ENCODE results near the gene ATP6V1A.

Gene ATP6V1A

DNA sequence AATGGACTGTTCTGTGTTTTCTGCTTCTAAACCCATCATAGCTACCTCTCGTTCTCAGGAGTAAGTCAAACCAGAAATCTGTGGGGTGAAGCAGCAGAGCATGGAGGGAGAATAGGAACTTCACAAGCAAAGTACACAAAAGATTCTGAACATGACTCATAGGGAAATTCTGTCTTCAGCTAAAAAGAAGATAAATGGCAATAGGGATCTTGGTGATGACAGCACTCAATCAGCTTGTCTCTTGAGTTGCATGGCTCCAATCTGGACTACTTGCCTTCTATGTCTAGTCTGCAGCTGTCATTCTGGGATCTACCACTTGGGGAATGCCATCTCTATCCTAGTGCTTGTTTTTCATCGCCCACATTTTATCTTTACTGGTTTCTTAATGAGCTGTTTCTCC is 78.3 kb downstream of the ATP6V1A start:
- Histone ChIP-seq H3K27ac (replicated peaks) (no peak overlapping the region), H3K4me3 (replicated peaks; ENCODE audit: insufficient read depth, low read length) (no peak overlapping the region), H3K27me3 (ENCODE audit: insufficient read depth, poor library complexity, severe bottlenecking) (no peaks in the 10 kb centered on the region)
- no peak for DNase-seq (ENCODE audit: low read depth in 1 of 2, low spot score in 1 of 2)
- TF ChIP-seq, protein P1, sequence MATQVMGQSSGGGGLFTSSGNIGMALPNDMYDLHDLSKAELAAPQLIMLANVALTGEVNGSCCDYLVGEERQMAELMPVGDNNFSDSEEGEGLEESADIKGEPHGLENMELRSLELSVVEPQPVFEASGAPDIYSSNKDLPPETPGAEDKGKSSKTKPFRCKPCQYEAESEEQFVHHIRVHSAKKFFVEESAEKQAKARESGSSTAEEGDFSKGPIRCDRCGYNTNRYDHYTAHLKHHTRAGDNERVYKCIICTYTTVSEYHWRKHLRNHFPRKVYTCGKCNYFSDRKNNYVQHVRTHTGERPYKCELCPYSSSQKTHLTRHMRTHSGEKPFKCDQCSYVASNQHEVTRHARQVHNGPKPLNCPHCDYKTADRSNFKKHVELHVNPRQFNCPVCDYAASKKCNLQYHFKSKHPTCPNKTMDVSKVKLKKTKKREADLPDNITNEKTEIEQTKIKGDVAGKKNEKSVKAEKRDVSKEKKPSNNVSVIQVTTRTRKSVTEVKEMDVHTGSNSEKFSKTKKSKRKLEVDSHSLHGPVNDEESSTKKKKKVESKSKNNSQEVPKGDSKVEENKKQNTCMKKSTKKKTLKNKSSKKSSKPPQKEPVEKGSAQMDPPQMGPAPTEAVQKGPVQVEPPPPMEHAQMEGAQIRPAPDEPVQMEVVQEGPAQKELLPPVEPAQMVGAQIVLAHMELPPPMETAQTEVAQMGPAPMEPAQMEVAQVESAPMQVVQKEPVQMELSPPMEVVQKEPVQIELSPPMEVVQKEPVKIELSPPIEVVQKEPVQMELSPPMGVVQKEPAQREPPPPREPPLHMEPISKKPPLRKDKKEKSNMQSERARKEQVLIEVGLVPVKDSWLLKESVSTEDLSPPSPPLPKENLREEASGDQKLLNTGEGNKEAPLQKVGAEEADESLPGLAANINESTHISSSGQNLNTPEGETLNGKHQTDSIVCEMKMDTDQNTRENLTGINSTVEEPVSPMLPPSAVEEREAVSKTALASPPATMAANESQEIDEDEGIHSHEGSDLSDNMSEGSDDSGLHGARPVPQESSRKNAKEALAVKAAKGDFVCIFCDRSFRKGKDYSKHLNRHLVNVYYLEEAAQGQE (IDR thresholded peaks at IDR 0.05; ENCODE audit: insufficient replicate concordance, low read depth) = no peak
- TF ChIP-seq, protein P2, sequence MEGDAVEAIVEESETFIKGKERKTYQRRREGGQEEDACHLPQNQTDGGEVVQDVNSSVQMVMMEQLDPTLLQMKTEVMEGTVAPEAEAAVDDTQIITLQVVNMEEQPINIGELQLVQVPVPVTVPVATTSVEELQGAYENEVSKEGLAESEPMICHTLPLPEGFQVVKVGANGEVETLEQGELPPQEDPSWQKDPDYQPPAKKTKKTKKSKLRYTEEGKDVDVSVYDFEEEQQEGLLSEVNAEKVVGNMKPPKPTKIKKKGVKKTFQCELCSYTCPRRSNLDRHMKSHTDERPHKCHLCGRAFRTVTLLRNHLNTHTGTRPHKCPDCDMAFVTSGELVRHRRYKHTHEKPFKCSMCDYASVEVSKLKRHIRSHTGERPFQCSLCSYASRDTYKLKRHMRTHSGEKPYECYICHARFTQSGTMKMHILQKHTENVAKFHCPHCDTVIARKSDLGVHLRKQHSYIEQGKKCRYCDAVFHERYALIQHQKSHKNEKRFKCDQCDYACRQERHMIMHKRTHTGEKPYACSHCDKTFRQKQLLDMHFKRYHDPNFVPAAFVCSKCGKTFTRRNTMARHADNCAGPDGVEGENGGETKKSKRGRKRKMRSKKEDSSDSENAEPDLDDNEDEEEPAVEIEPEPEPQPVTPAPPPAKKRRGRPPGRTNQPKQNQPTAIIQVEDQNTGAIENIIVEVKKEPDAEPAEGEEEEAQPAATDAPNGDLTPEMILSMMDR (IDR thresholded peaks at IDR 0.05; ENCODE audit: insufficient read depth, low read length) = no peak
- no peak for TF ChIP-seq GABPA (IDR thresholded peaks at IDR 0.05; ENCODE audit: low read depth)
- no peak for TF ChIP-seq POLR2AphosphoS5 (IDR thresholded peaks at IDR 0.05; ENCODE audit: low read depth)
- no peak for TF ChIP-seq SPI1 (IDR thresholded peaks at IDR 0.05; ENCODE audit: borderline replicate concordance, low read depth)

DNA sequence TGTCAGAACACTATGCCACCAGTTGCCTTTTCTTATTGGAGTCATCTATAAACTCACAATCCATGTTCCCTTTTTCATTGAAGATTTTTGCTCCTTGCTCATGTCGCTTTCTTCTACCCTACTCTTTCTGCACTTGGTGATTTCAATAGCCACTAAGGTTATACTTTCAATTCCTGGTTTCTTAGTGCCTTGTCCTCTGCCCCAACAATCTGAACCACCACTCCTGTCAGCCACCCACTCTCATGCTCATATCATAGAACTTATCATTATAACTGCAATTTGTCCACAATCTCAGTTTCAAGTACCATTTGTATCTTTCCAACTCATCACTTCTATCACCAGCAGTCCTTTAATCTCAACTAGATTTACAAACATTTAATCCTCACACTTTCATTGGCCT is 81.8 kb downstream of the ATP6V1A start:
- TF ChIP-seq GABPA (IDR thresholded peaks at IDR 0.05; ENCODE audit: low read depth) = no peak
- H3K4me3 ChIP-seq (replicated peaks; ENCODE audit: insufficient read depth, low read length) = no peak overlapping the region
- no peak overlapping the region for H3K27ac ChIP-seq (replicated peaks)
- no peak for DNase-seq (ENCODE audit: low read depth in 1 of 2, low spot score in 1 of 2)
- no peaks in the 10 kb centered on the region for H3K27me3 ChIP-seq (ENCODE audit: insufficient read depth, poor library complexity, severe bottlenecking)

DNA sequence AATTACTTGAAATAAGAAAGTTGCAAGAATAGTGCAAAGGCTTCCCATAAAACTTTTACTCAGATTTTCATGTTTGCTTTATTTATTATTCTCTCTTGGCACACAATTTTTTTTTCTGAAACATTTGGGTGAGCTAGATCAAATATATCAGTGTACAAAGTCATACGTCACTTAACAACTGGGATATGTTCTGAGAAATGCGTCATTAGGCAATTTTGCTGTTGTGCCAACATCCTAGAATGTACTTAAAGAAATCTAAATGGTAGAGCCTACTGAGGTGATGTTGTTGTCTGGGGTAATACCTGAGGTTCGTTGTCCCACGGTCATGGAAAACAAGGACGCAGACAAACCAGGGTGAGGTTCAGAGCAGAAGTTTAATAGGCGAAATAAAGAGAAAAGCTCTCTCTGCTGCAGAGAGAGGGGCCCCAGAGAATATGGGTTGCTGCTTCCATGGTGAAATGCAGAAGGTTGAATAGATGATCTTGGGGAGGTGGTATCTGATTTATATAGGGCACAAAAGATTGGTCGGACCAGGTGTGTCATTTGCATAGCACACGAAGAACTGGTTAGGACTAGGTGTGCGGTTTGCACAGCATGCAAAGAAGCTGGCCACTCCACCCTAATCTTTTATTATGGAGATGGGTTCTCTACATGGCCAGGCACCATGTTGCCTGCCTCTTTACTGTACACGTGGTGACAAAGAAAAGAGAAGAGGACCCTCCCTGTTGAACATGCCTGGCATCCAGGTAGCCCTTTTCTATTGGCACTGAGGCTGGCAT is 82.9 kb downstream of the ATP6V1A start:
- no peak overlapping the region for H3K27ac ChIP-seq (replicated peaks)
- no peak overlapping the region for H3K4me3 ChIP-seq (replicated peaks; ENCODE audit: insufficient read depth, low read length)
- no peak for DNase-seq (ENCODE audit: low read depth in 1 of 2, low spot score in 1 of 2)
- TF ChIP-seq SPI1 (IDR thresholded peaks at IDR 0.05; ENCODE audit: borderline replicate concordance, low read depth) (no peak), POLR2AphosphoS5 (IDR thresholded peaks at IDR 0.05; ENCODE audit: low read depth) (no peak), GABPA (IDR thresholded peaks at IDR 0.05; ENCODE audit: low read depth) (no peak)
- TF ChIP-seq, protein P1 (IDR thresholded peaks at IDR 0.05; ENCODE audit: insufficient replicate concordance, low read depth) = no peak
- TF ChIP-seq, protein P2 (IDR thresholded peaks at IDR 0.05; ENCODE audit: insufficient read depth, low read length) = no peak
- no peaks in the 10 kb centered on the region for H3K27me3 ChIP-seq (ENCODE audit: insufficient read depth, poor library complexity, severe bottlenecking)

DNA sequence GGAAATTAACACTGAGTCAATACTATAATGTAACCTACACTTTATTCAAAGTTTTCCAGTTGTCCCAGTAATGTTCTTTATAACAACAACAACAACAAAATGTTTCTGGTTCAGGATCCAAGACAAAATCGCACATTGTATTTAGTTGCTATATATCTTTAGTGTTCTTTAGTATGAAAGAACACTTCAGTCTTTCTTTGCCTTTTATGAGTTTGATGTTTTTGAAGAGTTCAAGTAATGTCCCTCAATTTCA is 84.2 kb downstream of the ATP6V1A start:
- no peak for DNase-seq (ENCODE audit: low read depth in 1 of 2, low spot score in 1 of 2)

More for the DNA sequence above, 84.2 kb downstream of the ATP6V1A start:
- Histone ChIP-seq H3K27ac (replicated peaks) (no peak overlapping the region), H3K4me3 (replicated peaks; ENCODE audit: insufficient read depth, low read length) (no peak overlapping the region), H3K27me3 (ENCODE audit: insufficient read depth, poor library complexity, severe bottlenecking) (no peaks in the 10 kb centered on the region)
- no peak for TF ChIP-seq SPI1 (IDR thresholded peaks at IDR 0.05; ENCODE audit: borderline replicate concordance, low read depth)
- TF ChIP-seq POLR2AphosphoS5 (IDR thresholded peaks at IDR 0.05; ENCODE audit: low read depth) = no peak
- no peak for TF ChIP-seq GABPA (IDR thresholded peaks at IDR 0.05; ENCODE audit: low read depth)
- TF ChIP-seq, protein P1 (IDR thresholded peaks at IDR 0.05; ENCODE audit: insufficient replicate concordance, low read depth) = no peak
- TF ChIP-seq, protein P2 (IDR thresholded peaks at IDR 0.05; ENCODE audit: insufficient read depth, low read length) = no peak

Data from HL-60 (cell line).